Measurements from ENCODE around the gene SYT7. TPM values are rescaled to one million over a fixed set of nuclear protein-coding genes. Genes with fewer than 3 reads are reported as not detected.
A peak's percentile ranks its signal among the peaks of the same experiment; 100 is the strongest.

The SYT7 gene
- total RNA-seq, 2 donors from 2014 or later = 2.6 TPM; not detected in 1

GRCh38 chr11:61581931-61582330, 1.1 kb upstream of the SYT7 start:
- no peaks in the 10 kb centered on the region for H3K27me3 ChIP-seq (replicated peaks; ENCODE audit: insufficient read depth)
- H3K4me1 ChIP-seq (ENCODE audit: control insufficient read depth in 1 of 2, low read depth in 2 of 2) = peaks cover 0 to 12% of the 10 kb centered on the region in 2 donors
- DNase-seq (ENCODE audit: low spot score) (no peak), ATAC-seq (ENCODE audit: insufficient number of reproducible peaks, low FRiP score, low read depth) (no peak)
- H3K36me3 ChIP-seq = no peaks in the 10 kb centered on the region
- no peaks in the 10 kb centered on the region for H3K9me3 ChIP-seq
- no peak overlapping the region for H3K27ac ChIP-seq
- TF ChIP-seq CTCF (IDR thresholded peaks at IDR 0.05) = no peak
- H3K4me3 ChIP-seq = no peak overlapping the region

GRCh38 chr11:61580271-61580888, 496 bp downstream of the SYT7 start:
- no peaks in the 10 kb centered on the region for H3K27me3 ChIP-seq (replicated peaks; ENCODE audit: insufficient read depth)
- no peak for DNase-seq (ENCODE audit: low spot score)
- H3K4me1 ChIP-seq (ENCODE audit: control insufficient read depth in 1 of 2, low read depth in 2 of 2) = peaks cover 0 to 12% of the 10 kb centered on the region in 2 donors
- no peak for ATAC-seq (ENCODE audit: insufficient number of reproducible peaks, low FRiP score, low read depth)
- no peaks in the 10 kb centered on the region for H3K9me3 ChIP-seq
- H3K27ac ChIP-seq = no peak overlapping the region
- TF ChIP-seq CTCF (IDR thresholded peaks at IDR 0.05) = no peak
- peak overlapping the region; percentile 66 for H3K4me3 ChIP-seq
- H3K36me3 ChIP-seq = no peaks in the 10 kb centered on the region

GRCh38 chr11:61579676-61580270, 1.1 kb downstream of the SYT7 start:
- H3K4me3 ChIP-seq = peak overlapping the region; percentile 66
- no peak for TF ChIP-seq CTCF (IDR thresholded peaks at IDR 0.05)
- no peak overlapping the region for H3K27ac ChIP-seq
- peaks cover 0 to 12% of the 10 kb centered on the region in 2 donors for H3K4me1 ChIP-seq (ENCODE audit: control insufficient read depth in 1 of 2, low read depth in 2 of 2)
- ATAC-seq (ENCODE audit: insufficient number of reproducible peaks, low FRiP score, low read depth) = no peak
- no peak for DNase-seq (ENCODE audit: low spot score)
- no peaks in the 10 kb centered on the region for H3K9me3 ChIP-seq
- H3K27me3 ChIP-seq (replicated peaks; ENCODE audit: insufficient read depth) = no peaks in the 10 kb centered on the region
- H3K36me3 ChIP-seq = no peaks in the 10 kb centered on the region

GRCh38 chr11:61578819-61579675, 1.8 kb downstream of the SYT7 start:
- peaks cover 0 to 12% of the 10 kb centered on the region in 2 donors for H3K4me1 ChIP-seq (ENCODE audit: control insufficient read depth in 1 of 2, low read depth in 2 of 2)
- ATAC-seq (ENCODE audit: insufficient number of reproducible peaks, low FRiP score, low read depth) (no peak), DNase-seq (ENCODE audit: low spot score) (no peak)
- H3K27me3 ChIP-seq (replicated peaks; ENCODE audit: insufficient read depth) = no peaks in the 10 kb centered on the region
- no peaks in the 10 kb centered on the region for H3K9me3 ChIP-seq
- H3K27ac ChIP-seq = no peak overlapping the region
- no peak overlapping the region for H3K4me3 ChIP-seq
- no peak for TF ChIP-seq CTCF (IDR thresholded peaks at IDR 0.05)
- no peaks in the 10 kb centered on the region for H3K36me3 ChIP-seq
